BE2C (cell line): Measurements from ENCODE around the gene TTC13.

Experiments
- DNase-seq: peaks from one replicate; pipeline ENCODE4 v3.0.0-alpha.2; 2020
- H3K27me3 ChIP-seq: fragments of 250-450 bp; sonication (Bioruptor Pico); 2 replicates; pipeline ENCODE4 v1.5.1; 2020; ENCODE audit warnings: mild to moderate bottlenecking
- H3K36me3 ChIP-seq: fragments of 250-450 bp; sonication (Bioruptor Pico); 2 replicates; pipeline ENCODE4 v1.5.1; 2020; ENCODE audit warnings: mild to moderate bottlenecking
- H3K4me1 ChIP-seq: fragments of 250-450 bp; sonication (Bioruptor Pico); 2 replicates; pipeline ENCODE4 v1.5.1; 2020
- H3K4me3 ChIP-seq: 2 replicates; pipeline ENCODE4 v1.5.1; 2011; ENCODE audit warnings: low read depth, low read length
- H3K9me3 ChIP-seq: fragments of 250-450 bp; sonication (Bioruptor Pico); 2 replicates; pipeline ENCODE4 v1.5.1; 2020
- CTCF ChIP-seq: IDR thresholded peaks from 2 replicates; pipeline ENCODE4 v1.5.1; 2012; ENCODE audit warnings: mild to moderate bottlenecking, low read depth, low read length

TTC13 gene

DNA sequence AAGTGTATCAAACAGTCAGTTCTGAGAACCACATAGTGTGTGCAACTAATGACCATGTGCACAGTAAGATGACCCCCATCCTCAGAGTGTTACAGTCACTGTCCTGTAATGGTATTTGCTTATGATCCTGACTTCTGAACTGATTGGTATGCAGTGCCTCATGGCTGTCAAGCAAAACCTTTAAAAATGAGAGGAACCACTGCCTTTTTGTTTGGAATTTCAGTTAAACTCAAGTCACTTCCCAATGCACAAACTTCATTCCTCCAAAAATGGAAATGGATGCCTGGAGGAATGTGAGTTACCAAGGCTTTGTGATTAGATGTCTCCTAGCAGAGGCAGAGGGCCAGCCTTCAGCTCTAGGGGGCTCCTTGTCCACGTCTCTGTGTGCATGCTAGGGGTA is 120.8 kb downstream of the TTC13 start:
- DNase-seq: no peak
- no peaks in the 10 kb centered on the region for H3K4me1 ChIP-seq
- TF ChIP-seq CTCF: no peak

DNA sequence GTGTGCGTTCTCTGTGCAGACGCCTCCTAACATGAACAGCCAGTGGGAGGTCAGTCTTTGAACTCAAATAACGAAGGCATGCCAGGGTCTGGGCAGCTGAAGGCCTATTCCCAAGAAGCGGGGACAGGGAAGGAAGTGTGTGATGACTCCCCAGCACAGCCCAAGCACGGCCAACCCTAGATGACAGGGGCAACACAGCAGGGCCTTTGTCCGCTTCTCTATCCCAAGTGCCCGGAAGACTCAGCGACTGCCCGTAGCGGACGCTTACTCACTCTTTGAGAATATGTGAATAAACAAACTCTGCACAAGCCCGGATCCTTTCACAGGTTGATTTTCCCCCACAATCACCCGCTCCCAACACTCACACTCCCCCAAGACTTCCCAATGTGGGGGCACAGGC is 121.6 kb downstream of the TTC13 start:
- no peak for TF ChIP-seq CTCF
- H3K9me3 ChIP-seq: no peaks in the 10 kb centered on the region
- H3K4me3 ChIP-seq: no peak overlapping the region
- no peaks in the 10 kb centered on the region for H3K4me1 ChIP-seq
- no peaks in the 10 kb centered on the region for H3K27me3 ChIP-seq
- H3K36me3 ChIP-seq: no peaks in the 10 kb centered on the region
- DNase-seq: no peak

More for the DNA sequence above, 120.8 kb downstream of the TTC13 start:
- H3K9me3 ChIP-seq: no peaks in the 10 kb centered on the region
- no peak overlapping the region for H3K4me3 ChIP-seq
- no peaks in the 10 kb centered on the region for H3K27me3 ChIP-seq
- no peaks in the 10 kb centered on the region for H3K36me3 ChIP-seq
